H1 (cell line): ENCODE data around the gene DENND6B. TPM values are rescaled to one million over a fixed set of nuclear protein-coding genes. Genes with fewer than 3 reads are reported as not detected.

ENCODE experiments used
- CTCF ChIA-PET: fragments of 300-600 bp; sonication (Branson Sonifier 250); formaldehyde crosslinking; loops from one replicate; lab custom pipeline; 2021; ENCODE audit not compliant: partially characterized antibody; lab: Charles Lee
- POLR2A ChIA-PET: fragments of 300-600 bp; sonication (Branson Sonifier 250); formaldehyde crosslinking; loops from one replicate; lab custom pipeline; 2021; ENCODE audit warnings: inconsistent platforms; ENCODE audit not compliant: partially characterized antibody; lab: Charles Lee
- DNase-seq, 2 experiments: peaks; one replicate each; pipeline versions ENCODE4 v3.0.0 to v3.0.0-alpha.2; 2010 to 2022; ENCODE audit warnings: low spot score in 2 of 2, low read depth in 1 of 2, mixed read lengths in 1 of 2
- FAIRE-seq: peaks from 2 replicates; lab custom pipeline; 2011; peaks lifted over from hg19 to GRCh38; lab: Jason Lieb, UNC
- H2AFZ ChIP-seq: 2 replicates; pipeline ENCODE4 v1.8.1; 2012; ENCODE audit warnings: low read length, inconsistent platforms
- H2AK5ac ChIP-seq: 2 replicates; pipeline ENCODE4 v1.6.1; 2013; ENCODE audit warnings: low read depth, low read length
- H2BK120ac ChIP-seq: replicated peaks from 2 replicates; pipeline ENCODE3; 2013; ENCODE audit warnings: low read depth, low read length, inconsistent platforms
- H2BK12ac ChIP-seq: 2 replicates; pipeline ENCODE4 v1.6.1; 2013; ENCODE audit warnings: low read depth, low read length
- H2BK15ac ChIP-seq: 2 replicates; pipeline ENCODE4 v1.6.1; 2013; ENCODE audit warnings: low read length
- H2BK20ac ChIP-seq: 2 replicates; pipeline ENCODE4 v1.6.1; 2013; ENCODE audit warnings: low read length
- H2BK5ac ChIP-seq: 2 replicates; pipeline ENCODE4 v1.6.1; 2013; ENCODE audit warnings: low read depth, low read length
- H3K14ac ChIP-seq: 2 replicates; pipeline ENCODE4 v1.6.1; 2013; ENCODE audit warnings: inconsistent platforms; ENCODE audit not compliant: insufficient read length
- H3K18ac ChIP-seq: 2 replicates; pipeline ENCODE4 v1.6.1; 2013; ENCODE audit warnings: low read length; ENCODE audit errors: extremely low read depth
- H3K23ac ChIP-seq: 2 replicates; pipeline ENCODE4 v1.6.1; 2013; ENCODE audit warnings: inconsistent platforms; ENCODE audit not compliant: insufficient read length
- H3K23me2 ChIP-seq: 2 replicates; pipeline ENCODE4 v1.6.1; 2013; ENCODE audit warnings: low read depth, low read length
- H3K27ac ChIP-seq: 2 replicates; pipeline ENCODE4 v1.6.1; 2011; ENCODE audit warnings: low read depth, low read length, inconsistent platforms
- H3K27me3 ChIP-seq, 4 experiments: replicated peaks in 1 of 4; 1 replicate in 1 of 4; 2 replicates in 3 of 4; pipeline versions ENCODE4 v1.6.1 to v1.8.1; 2011 to 2013; ENCODE audit warnings: low read length in 3 of 4, mild to moderate bottlenecking in 3 of 4, inconsistent platforms in 2 of 4, mixed read lengths in 2 of 4, moderate library complexity in 1 of 4; ENCODE audit not compliant: control insufficient read depth in 3 of 4, insufficient read depth in 3 of 4; ENCODE audit errors: extremely low read depth in 1 of 4
- H3K36me3 ChIP-seq, 4 experiments: 2 replicates each; pipeline versions ENCODE4 v1.6.1 to v1.8.1; 2011 to 2013; ENCODE audit warnings: mild to moderate bottlenecking in 4 of 4, low read length in 3 of 4, moderate library complexity in 2 of 4, control low read depth in 1 of 4, inconsistent platforms in 1 of 4; ENCODE audit not compliant: insufficient read depth in 4 of 4, control insufficient read depth in 2 of 4
- H3K4ac ChIP-seq: replicated peaks from 2 replicates; pipeline ENCODE3; 2013; ENCODE audit warnings: low read length, low read depth, mixed read lengths, inconsistent platforms; ENCODE audit not compliant: insufficient read length
- H3K4me1 ChIP-seq, 4 experiments: replicated peaks in 1 of 4; 1 replicate in 1 of 4; 2 replicates in 3 of 4; pipeline versions ENCODE4 v1.6.1 to v1.8.1; 2011 to 2013; ENCODE audit warnings: low read length in 3 of 4, inconsistent platforms in 2 of 4, mixed read lengths in 1 of 4; ENCODE audit not compliant: insufficient read depth in 4 of 4, control insufficient read depth in 3 of 4
- H3K4me2 ChIP-seq, 2 experiments: 2 replicates each; pipeline versions ENCODE4 v1.6.1 to v1.8.1; 2011 to 2013; ENCODE audit warnings: low read depth in 2 of 2, low read length in 2 of 2, control low read depth in 1 of 2, inconsistent platforms in 1 of 2, mild to moderate bottlenecking in 1 of 2; ENCODE audit not compliant: insufficient read depth in 1 of 2
- H3K4me3 ChIP-seq, 4 experiments: fragments of 200-600, 300-600 bp in 1 of 4; sonication (generic), shearing (Covaris generic), sonication (Bioruptor Twin) in 1 of 4; 2 replicates each; pipeline versions ENCODE4 v1.5.1 to v1.8.1; 2011 to 2016; ENCODE audit warnings: low read length in 4 of 4, low read depth in 3 of 4, control low read depth in 2 of 4, inconsistent platforms in 2 of 4, mild to moderate bottlenecking in 2 of 4, mixed read lengths in 1 of 4, moderate library complexity in 1 of 4; ENCODE audit not compliant: insufficient read depth in 2 of 4; ENCODE audit errors: extremely low read depth in 1 of 4
- H3K56ac ChIP-seq: replicated peaks from 2 replicates; pipeline ENCODE3; 2013; ENCODE audit warnings: low read depth, mild to moderate bottlenecking, mixed read lengths, low read length, inconsistent platforms; ENCODE audit not compliant: insufficient read length
- H3K79me1 ChIP-seq: 2 replicates; pipeline ENCODE4 v1.6.1; 2013; ENCODE audit warnings: low read depth, low read length, control low read depth
- H3K79me2 ChIP-seq, 2 experiments: 2 replicates each; pipeline versions ENCODE4 v1.6.1 to v1.8.1; 2012 to 2013; ENCODE audit warnings: low read length in 2 of 2, mild to moderate bottlenecking in 2 of 2, inconsistent platforms in 1 of 2; ENCODE audit not compliant: insufficient read depth in 2 of 2, control insufficient read depth in 1 of 2
- H3K9ac ChIP-seq, 4 experiments: replicated peaks in 1 of 4; 1 replicate in 1 of 4; 2 replicates in 3 of 4; pipeline versions ENCODE4 v1.6.1 to v1.8.1; 2011 to 2013; ENCODE audit warnings: low read depth in 3 of 4, low read length in 3 of 4, control low read depth in 2 of 4, mild to moderate bottlenecking in 2 of 4, moderate library complexity in 2 of 4, inconsistent platforms in 1 of 4; ENCODE audit errors: extremely low read depth in 1 of 4
- H3K9me3 ChIP-seq, 2 experiments: 2 replicates each; pipeline versions ENCODE4 v1.6.1 to v1.8.1; 2012 to 2013; ENCODE audit warnings: mild to moderate bottlenecking in 2 of 2, moderate library complexity in 2 of 2, control low read depth in 1 of 2, inconsistent platforms in 1 of 2, low read depth in 1 of 2, low read length in 1 of 2, mixed read lengths in 1 of 2; ENCODE audit not compliant: insufficient read depth in 2 of 2
- H4K20me1 ChIP-seq, 2 experiments: replicated peaks in 1 of 2; 2 replicates each; pipeline versions ENCODE3 to v1.8.1; 2011 to 2013; ENCODE audit warnings: inconsistent platforms in 2 of 2, low read length in 2 of 2, mild to moderate bottlenecking in 1 of 2; ENCODE audit not compliant: insufficient read depth in 2 of 2, control insufficient read depth in 1 of 2
- H4K5ac ChIP-seq: 2 replicates; pipeline ENCODE4 v1.6.1; 2013; ENCODE audit warnings: low read length, low read depth, mixed read lengths, inconsistent platforms; ENCODE audit not compliant: insufficient read length
- H4K8ac ChIP-seq: 2 replicates; pipeline ENCODE4 v1.8.0; 2013; ENCODE audit warnings: mild to moderate bottlenecking, moderate library complexity, low read length, inconsistent platforms; ENCODE audit not compliant: insufficient read depth; ENCODE audit errors: extremely low read depth
- H4K91ac ChIP-seq: replicated peaks from 2 replicates; pipeline ENCODE3; 2013; ENCODE audit warnings: low read length, mixed read lengths, inconsistent platforms; ENCODE audit not compliant: insufficient read length
- RFX5 ChIP-seq: IDR thresholded peaks from 2 replicates; pipeline ENCODE4 v1.6.1; 2011; ENCODE audit warnings: low read depth, low read length, improper control_type of control experiment, borderline replicate concordance
- SIRT6 ChIP-seq: IDR thresholded peaks from one replicate; pipeline ENCODE4 v1.7.1; 2012; ENCODE audit warnings: low read length, inconsistent platforms
- WGBS, 2 experiments: shearing (Covaris generic) in 1 of 2; methylation state at CpG; one replicate each; pipeline versions ENCODE4 v1.1.6 to v1.1.7; 2013 to 2015; ENCODE audit warnings: low lambda C conversion rate in 2 of 2, mixed read lengths in 2 of 2, inconsistent platforms in 1 of 2, low coverage in 1 of 2, missing lambda C conversion rate in 1 of 2; ENCODE audit not compliant: insufficient replicate concordance in 2 of 2, insufficient coverage in 1 of 2, insufficient read length in 1 of 2; ENCODE audit errors: extremely low coverage in 1 of 2, missing lambda C conversion rate in 1 of 2; 5-methylcytosine and 5-hydroxymethylcytosine counted together
- polyA plus RNA-seq, 7 experiments: library from polyadenylated mRNA; depleted of rRNA in 3 of 7; stranded (reverse) in 5 of 7; unstranded in 2 of 7; fragments of >200 nt in 5 of 7; fragments of 200-250 nt in 2 of 7; gene quantifications; 1 replicate in 5 of 7; 2 replicates in 1 of 7; 4 replicates in 1 of 7; pipeline versions ENCODE4 v1.2.1 to v1.2.3, GENCODE V29; 2011 to 2013; ENCODE audit warnings: missing spikeins in 2 of 7, mixed read lengths in 2 of 7
- total RNA-seq: library from RNA; stranded (reverse); fragmentation: NEBNext Ultra II Directional; extraction: Animal tissue kit (Norgen Biotek cat#: 25700); gene quantifications from 2 replicates; pipeline ENCODE4 v1.2.1, GENCODE V29; 2021
- TF ChIP-seq, protein P1 (sequence below): IDR thresholded peaks from 2 replicates; pipeline ENCODE4 v1.6.1; 2011; ENCODE audit warnings: low read depth, mild to moderate bottlenecking, low read length; ENCODE audit not compliant: insufficient read depth

The DENND6B gene
- total and polyA plus RNA-seq, 2 of the 8 experiments (the other 6 are each of a cell fraction or from before 2014, with no cell fraction given), result 1.1 to 1.9 TPM

DNA sequence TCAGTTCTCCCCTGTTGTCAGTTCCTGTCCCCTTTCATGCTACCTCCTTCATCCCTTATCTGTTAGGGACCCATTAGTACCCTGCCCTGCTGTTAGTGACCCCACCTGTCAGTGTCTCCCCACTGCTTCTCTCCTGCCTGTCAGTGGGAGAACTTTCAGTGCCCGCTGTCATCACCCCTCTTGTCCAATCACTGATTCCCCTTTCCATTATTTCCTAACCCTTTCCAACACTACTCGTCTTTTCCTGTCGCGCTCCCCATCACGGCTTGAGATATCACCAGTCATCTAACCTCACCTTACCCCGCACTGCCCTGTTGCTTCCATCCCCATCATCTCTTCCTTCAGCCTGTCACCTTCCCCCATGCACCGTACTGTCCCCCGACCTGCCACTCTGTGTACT lies 20.3 kb upstream of the DENND6B start:
- TF ChIP-seq SIRT6, result no peak
- no peak for TF ChIP-seq RFX5
- TF ChIP-seq, protein P1, sequence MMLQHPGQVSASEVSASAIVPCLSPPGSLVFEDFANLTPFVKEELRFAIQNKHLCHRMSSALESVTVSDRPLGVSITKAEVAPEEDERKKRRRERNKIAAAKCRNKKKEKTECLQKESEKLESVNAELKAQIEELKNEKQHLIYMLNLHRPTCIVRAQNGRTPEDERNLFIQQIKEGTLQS, result no peak
- H3K4me1 ChIP-seq, result no peaks in the 10 kb centered on the region; a peak in 1 of 7 replicates
- no peak overlapping the region for H3K56ac ChIP-seq
- H3K14ac ChIP-seq, result no peak overlapping the region
- no peak overlapping the region for H3K4me2 ChIP-seq
- H3K23ac ChIP-seq, result no peak overlapping the region
- H4K5ac ChIP-seq, result no peak overlapping the region
- ChIA-PET CTCF (no interaction called here), POLR2A (interaction anchor here (1.0 kb wide), 1 partner anchor 13 kb away, joined by 3 read pairs; no protein-coding TSS in a partner anchor)
- H3K9ac ChIP-seq, result no peak overlapping the region
- peaks cover 6% of the 10 kb centered on the region for H3K79me1 ChIP-seq
- no peak overlapping the region for H3K4me3 ChIP-seq
- H3K27ac ChIP-seq, result no peak overlapping the region
- H3K79me2 ChIP-seq, result peaks cover 0 to 17% of the 10 kb centered on the region in 2 experiments; a peak in 2 of 4 replicates
- no peak overlapping the region for H2BK20ac ChIP-seq
- peaks cover 9 to 14% of the 10 kb centered on the region in 2 experiments for H4K20me1 ChIP-seq
- H3K9me3 ChIP-seq, result no peaks in the 10 kb centered on the region
- H3K18ac ChIP-seq, result no peak overlapping the region
- FAIRE-seq, result no peak
- H3K36me3 ChIP-seq, result no peaks in the 10 kb centered on the region
- DNase-seq, result no peak
- H2AFZ ChIP-seq, result no peak overlapping the region
- WGBS, 2 experiments, result 95 to 100% methylated on average over 4 to 8 of the region's 8 CpGs
- H2BK12ac ChIP-seq, result no peak overlapping the region
- H2BK120ac ChIP-seq, result no peak overlapping the region
- H3K23me2 ChIP-seq, result peaks cover 3% of the 10 kb centered on the region; the same call in 1 of the 2 replicates
- no peak overlapping the region for H4K8ac ChIP-seq
- H2BK5ac ChIP-seq, result no peak overlapping the region
- H3K27me3 ChIP-seq, result no peaks in the 10 kb centered on the region
- H2AK5ac ChIP-seq, result no peak overlapping the region
- no peak overlapping the region for H2BK15ac ChIP-seq
- H3K4ac ChIP-seq, result no peak overlapping the region
- no peak overlapping the region for H4K91ac ChIP-seq
